CD14-positive monocyte (primary cell): Measurements from ENCODE around the gene PTPRO. TPM values are rescaled to one million over a fixed set of nuclear protein-coding genes. Genes with fewer than 3 reads are reported as not detected.

Source experiments
- DNase-seq, 3 donors: peaks; one replicate each; pipeline ENCODE4 v3.0.0-alpha.2; 2011 to 2022
- H2AFZ ChIP-seq: 2 replicates; pipeline ENCODE4 v1.6.0; 2012; ENCODE audit warnings: mild to moderate bottlenecking, low read depth, low read length, inconsistent platforms; ENCODE audit not compliant: insufficient read depth, poor library complexity, severe bottlenecking
- H3K27ac ChIP-seq, 2 donors: 1 replicate in 1 of 2; 2 replicates in 1 of 2; pipeline ENCODE4 v1.5.1; 2012 to 2013; ENCODE audit warnings: low read length in 2 of 2, control low read depth in 1 of 2, inconsistent platforms in 1 of 2, low read depth in 1 of 2, mild to moderate bottlenecking in 1 of 2
- H3K27me3 ChIP-seq, 2 donors: one replicate each; pipeline versions ENCODE4 v1.6.0 to v1.6.1; 2011 to 2013; ENCODE audit warnings: low read length in 2 of 2; ENCODE audit not compliant: control insufficient read depth in 2 of 2, insufficient read depth in 2 of 2
- H3K36me3 ChIP-seq, 2 donors: replicated peaks in 1 of 2; 1 replicate in 1 of 2; 2 replicates in 1 of 2; pipeline versions ENCODE4 v1.5.1 to v1.6.1; 2012 to 2013; ENCODE audit warnings: low read length in 2 of 2, control low read depth in 1 of 2, inconsistent platforms in 1 of 2, mild to moderate bottlenecking in 1 of 2; ENCODE audit not compliant: insufficient read depth in 2 of 2, control insufficient read depth in 1 of 2
- H3K4me1 ChIP-seq, 2 donors: 1 replicate in 1 of 2; 2 replicates in 1 of 2; pipeline versions ENCODE4 v1.5.1 to v1.6.1; 2012 to 2013; ENCODE audit warnings: low read length in 2 of 2, control low read depth in 1 of 2, inconsistent platforms in 1 of 2, mild to moderate bottlenecking in 1 of 2, moderate library complexity in 1 of 2; ENCODE audit not compliant: insufficient read depth in 2 of 2, control insufficient read depth in 1 of 2
- H3K4me2 ChIP-seq: replicated peaks from 2 replicates; pipeline ENCODE3; 2012; ENCODE audit warnings: low read length, moderate library complexity, mild to moderate bottlenecking; ENCODE audit not compliant: poor library complexity, severe bottlenecking; ENCODE audit errors: extremely low read depth
- H3K4me3 ChIP-seq, 3 experiments: fragments of 200-600 bp in 1 of 3; sonication (generic) in 1 of 3; replicated peaks in 1 of 3; 1 replicate in 2 of 3; 2 replicates in 1 of 3; pipeline ENCODE4 v1.5.1; 2011 to 2013; ENCODE audit warnings: low read length in 3 of 3, mild to moderate bottlenecking in 3 of 3, control low read depth in 2 of 3, low read depth in 2 of 3, inconsistent platforms in 1 of 3, moderate library complexity in 1 of 3
- H3K79me2 ChIP-seq: 2 replicates; pipeline ENCODE4 v1.6.0; 2012; ENCODE audit warnings: mild to moderate bottlenecking, control low read depth, inconsistent platforms, low read length, moderate library complexity; ENCODE audit not compliant: insufficient read depth
- H3K9ac ChIP-seq: 2 replicates; pipeline ENCODE4 v1.6.0; 2017; ENCODE audit warnings: low read length, mild to moderate bottlenecking; ENCODE audit not compliant: insufficient read depth, poor library complexity, severe bottlenecking
- H3K9me3 ChIP-seq, 2 donors: replicated peaks in 1 of 2; 1 replicate in 1 of 2; 2 replicates in 1 of 2; pipeline versions ENCODE4 v1.5.1 to v1.6.1; 2012 to 2013; ENCODE audit warnings: low read length in 2 of 2, control low read depth in 1 of 2; ENCODE audit not compliant: control insufficient read depth in 1 of 2, insufficient read depth in 1 of 2
- H4K20me1 ChIP-seq: 2 replicates; pipeline ENCODE4 v1.6.0; 2012; ENCODE audit warnings: mild to moderate bottlenecking, low read length, control low read depth, moderate library complexity; ENCODE audit not compliant: insufficient read depth
- H3K27ac Mint-ChIP-seq, 7 donors: one replicate each; pipeline ENCODE4 v1.8.0; 2020; ENCODE audit warnings: mild to moderate bottlenecking in 7 of 7, mixed read lengths in 7 of 7, moderate library complexity in 6 of 7, inconsistent platforms in 2 of 7
- H3K27me3 Mint-ChIP-seq, 3 donors: one replicate each; pipeline ENCODE4 v1.8.0; 2021 to 2022; ENCODE audit warnings: low read depth in 3 of 3, mild to moderate bottlenecking in 3 of 3, mixed read lengths in 3 of 3, moderate library complexity in 3 of 3, inconsistent platforms in 1 of 3
- H3K36me3 Mint-ChIP-seq, 2 donors: one replicate each; pipeline ENCODE4 v1.8.0; 2020; ENCODE audit warnings: mixed read lengths in 2 of 2, inconsistent platforms in 1 of 2, mild to moderate bottlenecking in 1 of 2
- H3K4me1 Mint-ChIP-seq: one replicate; pipeline ENCODE4 v1.8.0; 2020; ENCODE audit warnings: mild to moderate bottlenecking, mixed read lengths
- H3K4me3 Mint-ChIP-seq, 2 donors: one replicate each; pipeline ENCODE4 v1.8.0; 2020; ENCODE audit warnings: mild to moderate bottlenecking in 2 of 2, mixed read lengths in 2 of 2, moderate library complexity in 1 of 2
- H3K9me3 Mint-ChIP-seq, 7 donors: one replicate each; pipeline ENCODE4 v1.8.0; 2020 to 2022; ENCODE audit warnings: mixed read lengths in 7 of 7, mild to moderate bottlenecking in 6 of 7, moderate library complexity in 6 of 7, inconsistent platforms in 2 of 7
- CTCF ChIP-seq: fragments of 200-600 bp; IDR thresholded peaks from one replicate; pipeline ENCODE4 v1.8.0; 2022; ENCODE audit warnings: antibody characterized with exemption, mild to moderate bottlenecking
- WGBS: methylation state at CpG from one replicate; pipeline ENCODE4 v1.1.5; 2013; ENCODE audit warnings: missing lambda C conversion rate; ENCODE audit not compliant: insufficient coverage; 5-methylcytosine and 5-hydroxymethylcytosine counted together
- intact Hi-C, 2 donors: fragments of 100-400 bp; cut with micrococcal nuclease; formaldehyde crosslinking; loops; one replicate each; pipeline versions ENCODE4 v1.15.0 to v1.15.1; 2023
- polyA plus RNA-seq, 3 donors: library from polyadenylated mRNA; depleted of rRNA in 1 of 3; unstranded in 2 of 3; stranded (reverse) in 1 of 3; fragments of 300-500 nt in 2 of 3; fragments of >200 nt in 1 of 3; fragmentation: Illumina TruSeq in 2 of 3; gene quantifications; 1 replicate in 2 of 3; 2 replicates in 1 of 3; pipeline ENCODE4 v1.2.3, GENCODE V29; 2012 to 2021

The PTPRO gene
- polyA plus RNA-seq, 3 donors: 3.1 to 12.0 (median 4.7) TPM

GRCh38 chr12:15597125-15597830 lies 275.0 kb downstream of the PTPRO start:
- Histone ChIP-seq H3K27ac (no peak overlapping the region), H3K27me3 (no peaks in the 10 kb centered on the region), H3K9ac (no peak overlapping the region), H3K79me2 (no peaks in the 10 kb centered on the region), H3K9me3 (no peaks in the 10 kb centered on the region), H3K4me3 (no peak overlapping the region), H4K20me1 (no peaks in the 10 kb centered on the region), H3K4me1 (peaks cover 0 to 7% of the 10 kb centered on the region in 2 donors), H3K4me2 (no peak overlapping the region), H3K36me3 (peaks cover 21 to 31% of the 10 kb centered on the region in 2 donors), H2AFZ (no peak overlapping the region)
- Mint-ChIP-seq H3K36me3 (peaks cover 30 to 36% of the 10 kb centered on the region in 2 donors), H3K27ac (peak overlapping the region in 1 of 7 donors; percentile 10), H3K9me3 (no peaks in the 10 kb centered on the region), H3K27me3 (peaks cover 0 to 1% (median 0%) of the 10 kb centered on the region in 3 donors), H3K4me1 (peaks cover 10% of the 10 kb centered on the region), H3K4me3 (no peak overlapping the region)
- 100% methylated on average over 2 of the region's 5 CpGs for whole genome bisulfite sequencing
- intact Hi-C loops: no loop called here
- no peak for DNase-seq
- no peak for TF ChIP-seq CTCF

GRCh38 chr12:15599266-15600037 lies 277.1 kb downstream of the PTPRO start:
- no peak overlapping the region for H2AFZ ChIP-seq
- no peak overlapping the region for H3K27ac ChIP-seq
- no peaks in the 10 kb centered on the region for H3K9me3 ChIP-seq
- no peaks in the 10 kb centered on the region for H4K20me1 ChIP-seq
- Mint-ChIP-seq H3K4me3 (no peak overlapping the region), H3K27ac (no peak overlapping the region), H3K4me1 (peaks cover 10% of the 10 kb centered on the region), H3K36me3 (peaks cover 23 to 27% of the 10 kb centered on the region in 2 donors), H3K27me3 (peaks cover 0 to 1% (median 0%) of the 10 kb centered on the region in 3 donors), H3K9me3 (no peaks in the 10 kb centered on the region)
- H3K4me2 ChIP-seq: no peak overlapping the region
- intact Hi-C loops: no loop called here
- DNase-seq: no peak
- no peaks in the 10 kb centered on the region for H3K79me2 ChIP-seq
- peaks cover 0 to 7% of the 10 kb centered on the region in 2 donors for H3K4me1 ChIP-seq
- no peak for TF ChIP-seq CTCF
- no peak overlapping the region for H3K9ac ChIP-seq
- no peak overlapping the region for H3K4me3 ChIP-seq
- H3K36me3 ChIP-seq: peaks cover 18 to 22% of the 10 kb centered on the region in 2 donors
- no peaks in the 10 kb centered on the region for H3K27me3 ChIP-seq
- 46% methylated on average over 3 of the region's 4 CpGs for WGBS
